NOMO-1 treated with DMSO at 0.1 percent for 48 hours (cell line): ENCODE measurements around the gene STK24.

Experiments
- DNase-seq: peaks from one replicate; lab custom pipeline; 2025; ENCODE audit not compliant: unreplicated experiment; lab: John Stamatoyannopoulos, UW

STK24 gene

GRCh38 chr13:98454389-98454881, 122.5 kb downstream of the STK24 start:
- DNase-seq, result no peak

- DNase-seq, result no peak
Measured at GRCh38 chr13:98452851-98453843, 123.8 kb downstream of the STK24 start.

- DNase-seq, result no peak
Measured at GRCh38 chr13:98451676-98452470, 125.0 kb downstream of the STK24 start.

GRCh38 chr13:98450539-98451111, 126.3 kb downstream of the STK24 start:
- DNase-seq, result no peak

- DNase-seq, result no peak
Measured at GRCh38 chr13:98450026-98450425, 126.9 kb downstream of the STK24 start.

GRCh38 chr13:98449273-98449672, 127.6 kb downstream of the STK24 start:
- no peak for DNase-seq

GRCh38 chr13:98448642-98448928, 128.3 kb downstream of the STK24 start:
- no peak for DNase-seq

GRCh38 chr13:98447881-98448641, 128.8 kb downstream of the STK24 start:
- no peak for DNase-seq

- DNase-seq, result no peak
Measured at GRCh38 chr13:98447130-98447529, 129.8 kb downstream of the STK24 start.

GRCh38 chr13:98446234-98446621, 130.7 kb downstream of the STK24 start:
- no peak for DNase-seq

- DNase-seq, result peak; percentile 61
Measured at GRCh38 chr13:98445340-98446233, 131.3 kb downstream of the STK24 start.

- no peak for DNase-seq
Measured at GRCh38 chr13:98444381-98444780, 132.5 kb downstream of the STK24 start.

- no peak for DNase-seq
Measured at GRCh38 chr13:98443800-98444325, 133.0 kb downstream of the STK24 start.

- no peak for DNase-seq
Measured at GRCh38 chr13:98443329-98443728, 133.6 kb downstream of the STK24 start.

- no peak for DNase-seq
Measured at GRCh38 chr13:98442391-98443230, 134.3 kb downstream of the STK24 start.

GRCh38 chr13:98441056-98441676, 135.7 kb downstream of the STK24 start:
- no peak for DNase-seq

GRCh38 chr13:98440390-98441055, 136.4 kb downstream of the STK24 start:
- DNase-seq, result no peak

- no peak for DNase-seq
Measured at GRCh38 chr13:98439896-98440295, 137.0 kb downstream of the STK24 start.
